ENCODE measurements around the gene BAIAP3.

Gene BAIAP3

GRCh38 chr16:1335211-1335971 is 1.9 kb downstream of the BAIAP3 start:
- Histone ChIP-seq H3K27ac (ENCODE audit: low read depth, low read length) (no peak overlapping the region), H3K36me3 (ENCODE audit: insufficient read depth, low read length) (no peaks in the 10 kb centered on the region), H3K9me3 (ENCODE audit: insufficient read depth, low read depth, low read length) (no peaks in the 10 kb centered on the region), H3K4me1 (ENCODE audit: insufficient read depth, low read length) (peaks cover 6% of the 10 kb centered on the region; the same call in 1 of the 2 replicates), H3K27me3 (ENCODE audit: insufficient read depth, low read length) (peaks cover 58% of the 10 kb centered on the region), H3K9ac (ENCODE audit: low read depth, low read length) (no peak overlapping the region), H3K4me3 (ENCODE audit: low read length) (no peak overlapping the region)
- 69% methylated on average over 16 of the region's 16 CpGs for WGBS

GRCh38 chr16:1335996-1336395 is 2.6 kb downstream of the BAIAP3 start:
- Histone ChIP-seq H3K36me3 (ENCODE audit: insufficient read depth, low read length) (no peaks in the 10 kb centered on the region), H3K4me3 (ENCODE audit: low read length) (no peak overlapping the region), H3K9me3 (ENCODE audit: insufficient read depth, low read depth, low read length) (no peaks in the 10 kb centered on the region), H3K27me3 (ENCODE audit: insufficient read depth, low read length) (peaks cover 60% of the 10 kb centered on the region), H3K9ac (ENCODE audit: low read depth, low read length) (no peak overlapping the region), H3K4me1 (ENCODE audit: insufficient read depth, low read length) (peaks cover 6% of the 10 kb centered on the region; the same call in 1 of the 2 replicates), H3K27ac (ENCODE audit: low read depth, low read length) (no peak overlapping the region)
- WGBS = 17% methylated on average over 11 of the region's 12 CpGs

DNA sequence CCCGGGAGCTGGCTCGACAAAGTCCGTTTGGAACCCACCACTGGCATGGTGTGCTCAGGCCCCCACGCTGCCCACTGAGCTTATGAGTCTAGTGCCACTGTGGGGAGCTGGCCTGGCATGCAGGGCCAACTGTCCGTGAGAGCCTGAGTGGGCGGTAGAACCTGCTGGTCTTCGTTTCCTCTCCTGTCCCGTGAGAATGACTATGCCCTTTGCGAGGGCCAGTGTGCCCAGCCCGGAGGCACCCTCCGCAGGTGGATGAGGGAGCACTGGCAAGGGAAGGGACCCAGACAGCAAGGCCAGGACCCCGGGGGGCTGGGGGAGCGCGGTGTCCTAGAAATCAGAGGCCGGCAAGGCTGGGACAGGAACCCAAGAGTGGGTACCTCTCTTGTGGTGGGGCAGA is 3.2 kb downstream of the BAIAP3 start:
- Histone ChIP-seq H3K4me3 (ENCODE audit: low read length) (no peak overlapping the region), H3K9ac (ENCODE audit: low read depth, low read length) (no peak overlapping the region), H3K27ac (ENCODE audit: low read depth, low read length) (no peak overlapping the region), H3K9me3 (ENCODE audit: insufficient read depth, low read depth, low read length) (no peaks in the 10 kb centered on the region), H3K4me1 (ENCODE audit: insufficient read depth, low read length) (peaks cover 6% of the 10 kb centered on the region; the same call in 1 of the 2 replicates), H3K27me3 (ENCODE audit: insufficient read depth, low read length) (peaks cover 59% of the 10 kb centered on the region), H3K36me3 (ENCODE audit: insufficient read depth, low read length) (no peaks in the 10 kb centered on the region)
- 74% methylated on average over 15 of the region's 15 CpGs for WGBS

- no peak overlapping the region for H3K9ac ChIP-seq (ENCODE audit: low read depth, low read length)
- no peak overlapping the region for H3K27ac ChIP-seq (ENCODE audit: low read depth, low read length)
- no peaks in the 10 kb centered on the region for H3K36me3 ChIP-seq (ENCODE audit: insufficient read depth, low read length)
- H3K4me1 ChIP-seq (ENCODE audit: insufficient read depth, low read length) = no peaks in the 10 kb centered on the region
- peaks cover 60% of the 10 kb centered on the region for H3K27me3 ChIP-seq (ENCODE audit: insufficient read depth, low read length)
- H3K4me3 ChIP-seq (ENCODE audit: low read length) = no peak overlapping the region
- WGBS = 67% methylated on average over 9 of the region's 9 CpGs
- H3K9me3 ChIP-seq (ENCODE audit: insufficient read depth, low read depth, low read length) = no peaks in the 10 kb centered on the region
Measured at GRCh38 chr16:1337486-1337885, 4.0 kb downstream of the BAIAP3 start.

- Histone ChIP-seq H3K9ac (ENCODE audit: low read depth, low read length) (no peak overlapping the region), H3K9me3 (ENCODE audit: insufficient read depth, low read depth, low read length) (no peaks in the 10 kb centered on the region), H3K36me3 (ENCODE audit: insufficient read depth, low read length) (no peaks in the 10 kb centered on the region), H3K27me3 (ENCODE audit: insufficient read depth, low read length) (peaks cover 56% of the 10 kb centered on the region), H3K27ac (ENCODE audit: low read depth, low read length) (no peak overlapping the region), H3K4me3 (ENCODE audit: low read length) (no peak overlapping the region), H3K4me1 (ENCODE audit: insufficient read depth, low read length) (no peaks in the 10 kb centered on the region)
- WGBS = 51% methylated on average over 27 of the region's 30 CpGs
Measured at GRCh38 chr16:1338119-1338730, 4.8 kb downstream of the BAIAP3 start.

DNA sequence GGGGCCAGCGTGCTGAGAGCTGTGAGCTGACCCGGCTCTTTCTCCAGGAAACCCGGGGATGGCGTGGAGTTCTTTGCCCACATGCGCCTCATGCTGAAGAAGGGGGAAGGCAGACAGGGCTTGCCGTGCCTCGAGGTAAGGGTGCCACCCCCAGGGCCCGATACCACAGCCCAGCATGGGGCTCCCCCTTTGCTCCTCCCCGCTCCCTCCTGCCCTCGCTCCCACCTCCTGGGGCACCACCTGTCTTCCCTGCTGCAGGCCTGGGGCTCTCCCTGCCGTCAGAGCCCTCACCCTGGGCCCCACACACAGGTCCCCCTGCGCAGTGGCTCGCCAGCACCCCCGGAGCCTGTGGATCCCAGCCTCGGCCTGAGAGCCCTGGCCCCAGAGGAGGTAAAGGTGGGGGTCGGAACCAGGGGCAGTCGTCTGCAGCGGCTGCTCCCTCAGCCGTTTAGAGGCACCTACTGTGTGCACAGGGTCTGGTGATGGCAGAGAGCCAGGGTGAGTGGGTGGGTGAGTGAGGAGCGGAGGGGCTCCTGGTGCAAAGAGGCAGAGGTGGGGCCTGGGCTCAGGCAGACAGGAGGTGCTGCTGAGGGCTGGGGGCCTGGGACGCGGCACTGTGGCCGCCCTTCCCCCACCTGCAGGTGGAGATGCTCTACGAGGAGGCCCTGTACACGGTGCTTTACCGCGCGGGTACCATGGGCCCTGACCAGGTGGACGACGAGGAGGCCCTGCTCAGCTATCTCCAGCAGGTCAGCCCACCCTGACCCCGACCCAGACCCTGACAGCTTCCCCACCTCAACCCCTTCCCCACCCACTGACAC is 5.6 kb downstream of the BAIAP3 start:
- H3K9ac ChIP-seq (ENCODE audit: low read depth, low read length) = no peak overlapping the region
- WGBS = 66% methylated on average over 31 of the region's 31 CpGs
- peaks cover 54% of the 10 kb centered on the region for H3K27me3 ChIP-seq (ENCODE audit: insufficient read depth, low read length)
- H3K9me3 ChIP-seq (ENCODE audit: insufficient read depth, low read depth, low read length) = no peaks in the 10 kb centered on the region
- no peak overlapping the region for H3K27ac ChIP-seq (ENCODE audit: low read depth, low read length)
- H3K4me3 ChIP-seq (ENCODE audit: low read length) = no peak overlapping the region
- H3K36me3 ChIP-seq (ENCODE audit: insufficient read depth, low read length) = no peaks in the 10 kb centered on the region
- H3K4me1 ChIP-seq (ENCODE audit: insufficient read depth, low read length) = no peaks in the 10 kb centered on the region

GRCh38 chr16:1340730-1341494 is 7.5 kb downstream of the BAIAP3 start:
- Histone ChIP-seq H3K27ac (ENCODE audit: low read depth, low read length) (no peak overlapping the region), H3K9ac (ENCODE audit: low read depth, low read length) (no peak overlapping the region), H3K27me3 (ENCODE audit: insufficient read depth, low read length) (peaks cover 38% of the 10 kb centered on the region), H3K36me3 (ENCODE audit: insufficient read depth, low read length) (no peaks in the 10 kb centered on the region), H3K4me3 (ENCODE audit: low read length) (no peak overlapping the region), H3K9me3 (ENCODE audit: insufficient read depth, low read depth, low read length) (no peaks in the 10 kb centered on the region), H3K4me1 (ENCODE audit: insufficient read depth, low read length) (no peaks in the 10 kb centered on the region)
- WGBS = 87% methylated on average over 36 of the region's 36 CpGs

DNA sequence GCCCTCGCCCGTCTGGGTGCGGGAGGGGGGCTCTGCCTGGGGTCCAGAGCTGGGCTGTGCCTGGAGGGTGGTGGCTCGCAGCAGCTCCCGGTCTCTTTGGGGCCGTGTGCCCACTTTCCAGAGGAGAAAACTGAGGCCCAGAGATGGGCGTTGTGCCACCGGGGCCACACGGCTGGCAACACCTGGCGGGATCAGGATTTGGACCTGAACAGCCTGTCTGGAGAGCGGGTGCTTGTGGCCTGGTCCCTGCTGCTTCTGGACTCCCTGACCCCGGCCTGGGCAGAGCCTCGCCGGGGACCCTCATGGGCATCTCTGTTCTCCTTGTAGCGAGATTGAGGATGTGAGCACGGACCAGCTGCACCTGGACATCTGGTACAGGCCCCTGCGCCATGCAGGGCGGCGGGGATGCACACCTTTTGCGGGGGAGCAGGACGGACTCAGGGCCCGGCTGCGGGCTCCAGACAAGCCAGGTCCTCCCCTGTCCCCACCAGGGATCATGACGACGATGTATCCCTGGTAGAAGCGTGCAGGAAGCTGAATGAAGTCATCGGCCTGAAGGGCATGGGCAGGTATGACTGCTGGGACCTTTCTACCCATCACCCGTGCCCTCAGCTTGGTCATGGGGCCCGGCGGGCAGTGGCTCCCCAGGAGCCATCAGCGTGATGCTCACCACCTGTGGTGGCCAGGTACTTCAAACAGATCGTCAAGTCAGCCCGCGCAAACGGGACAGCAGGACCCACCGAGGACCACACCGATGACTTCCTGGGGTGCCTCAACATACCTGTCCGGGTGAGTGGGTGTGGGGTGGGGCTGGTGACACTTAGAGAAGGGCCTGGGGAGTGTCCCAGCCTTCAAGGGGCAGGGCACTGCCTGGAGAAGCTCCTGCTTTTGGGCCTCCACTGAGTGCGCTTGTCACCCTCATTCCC is 8.3 kb downstream of the BAIAP3 start:
- Histone ChIP-seq H3K4me3 (ENCODE audit: low read length) (no peak overlapping the region), H3K4me1 (ENCODE audit: insufficient read depth, low read length) (no peaks in the 10 kb centered on the region), H3K36me3 (ENCODE audit: insufficient read depth, low read length) (no peaks in the 10 kb centered on the region), H3K9me3 (ENCODE audit: insufficient read depth, low read depth, low read length) (no peaks in the 10 kb centered on the region), H3K9ac (ENCODE audit: low read depth, low read length) (no peak overlapping the region), H3K27me3 (ENCODE audit: insufficient read depth, low read length) (peaks cover 30% of the 10 kb centered on the region), H3K27ac (ENCODE audit: low read depth, low read length) (no peak overlapping the region)
- 85% methylated on average over 39 of the region's 39 CpGs for WGBS

GRCh38 chr16:1342526-1343427 is 9.3 kb downstream of the BAIAP3 start:
- no peak overlapping the region for H3K9ac ChIP-seq (ENCODE audit: low read depth, low read length)

More at GRCh38 chr16:1342526-1343427, 9.3 kb downstream of the BAIAP3 start:
- H3K4me3 ChIP-seq (ENCODE audit: low read length) = peak overlapping the region; percentile 53
- H3K36me3 ChIP-seq (ENCODE audit: insufficient read depth, low read length) = 0 out of 2 replicates have a peak, but pooled peaks cover 3% of the 10 kb centered on the region
- WGBS = 8% methylated on average over 47 of the region's 49 CpGs
- H3K4me1 ChIP-seq (ENCODE audit: insufficient read depth, low read length) = no peaks in the 10 kb centered on the region
- H3K27ac ChIP-seq (ENCODE audit: low read depth, low read length) = no peak overlapping the region
- H3K27me3 ChIP-seq (ENCODE audit: insufficient read depth, low read length) = peaks cover 25% of the 10 kb centered on the region
- no peaks in the 10 kb centered on the region for H3K9me3 ChIP-seq (ENCODE audit: insufficient read depth, low read depth, low read length)
